Nephron (organoid): ENCODE data around the gene TJP1.
"Not testable (repeated sequence)": the region's sequence is repeated elsewhere in the genome, so short reads cannot be mapped to it uniquely, and the experiment has no call there.

Experiments
- H3K27ac Mint-ChIP-seq, 3 experiments: 2 replicates each; pipeline ENCODE4 v1.8.0; 2020; ENCODE audit warnings: mixed read lengths in 3 of 3, mild to moderate bottlenecking in 2 of 3, moderate library complexity in 1 of 3
- H3K27me3 Mint-ChIP-seq: 2 replicates; pipeline ENCODE4 v1.8.0; 2021; ENCODE audit warnings: low read depth, mild to moderate bottlenecking, moderate library complexity, mixed read lengths
- H3K36me3 Mint-ChIP-seq: 2 replicates; pipeline ENCODE4 v1.8.0; 2020; ENCODE audit warnings: low read depth, mixed read lengths
- H3K4me1 Mint-ChIP-seq: 2 replicates; pipeline ENCODE4 v1.8.0; 2020; ENCODE audit warnings: mixed read lengths
- H3K4me3 Mint-ChIP-seq, 3 experiments: 2 replicates each; pipeline ENCODE4 v1.8.0; 2020; ENCODE audit warnings: mild to moderate bottlenecking in 3 of 3, mixed read lengths in 3 of 3, moderate library complexity in 2 of 3
- H3K9me3 Mint-ChIP-seq: 2 replicates; pipeline ENCODE4 v1.8.0; 2020; ENCODE audit warnings: mixed read lengths
- TF ChIP-seq, protein P1 (sequence below), 3 experiments: fragments of 200-600 bp; sonication (generic); IDR thresholded peaks; one replicate each; pipeline ENCODE4 v1.5.0; 2021; ENCODE audit warnings: antibody characterized with exemption in 3 of 3; ENCODE audit not compliant: unreplicated experiment in 3 of 3

TJP1 gene

DNA sequence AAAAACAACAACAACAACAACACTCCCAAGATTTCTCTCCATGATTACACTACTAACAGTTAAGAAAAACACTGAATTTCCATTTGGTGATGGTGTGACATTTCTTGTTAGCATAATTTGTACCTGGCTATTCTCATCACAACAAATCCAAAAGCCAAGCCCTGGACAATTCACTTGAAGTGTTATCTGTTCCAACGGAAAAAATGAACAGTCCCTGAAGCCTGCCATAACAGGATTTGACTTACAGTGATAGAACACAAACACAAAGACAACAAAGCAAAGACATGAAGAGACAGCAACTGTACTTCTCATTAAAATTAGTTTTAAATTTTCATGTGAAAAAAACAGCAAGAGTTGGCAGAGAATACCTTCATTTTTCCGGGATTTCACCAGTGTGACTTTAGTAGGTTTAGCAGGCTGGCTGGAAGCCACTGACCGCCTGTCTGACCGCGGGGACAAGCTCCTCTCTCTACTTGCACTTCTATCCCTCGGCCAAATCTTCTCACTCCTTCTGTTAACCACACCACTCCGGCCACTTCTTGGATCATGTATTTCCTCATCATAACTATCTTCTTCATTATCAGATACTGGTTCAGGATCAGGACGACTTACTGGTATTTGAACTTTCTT, 56.3 kb downstream of the TJP1 start:
- H3K27ac Mint-ChIP-seq: peak overlapping the region; percentile 0 to 28 (median 18)
- peaks cover 26% of the 10 kb centered on the region for H3K4me1 Mint-ChIP-seq
- TF ChIP-seq, protein P1, sequence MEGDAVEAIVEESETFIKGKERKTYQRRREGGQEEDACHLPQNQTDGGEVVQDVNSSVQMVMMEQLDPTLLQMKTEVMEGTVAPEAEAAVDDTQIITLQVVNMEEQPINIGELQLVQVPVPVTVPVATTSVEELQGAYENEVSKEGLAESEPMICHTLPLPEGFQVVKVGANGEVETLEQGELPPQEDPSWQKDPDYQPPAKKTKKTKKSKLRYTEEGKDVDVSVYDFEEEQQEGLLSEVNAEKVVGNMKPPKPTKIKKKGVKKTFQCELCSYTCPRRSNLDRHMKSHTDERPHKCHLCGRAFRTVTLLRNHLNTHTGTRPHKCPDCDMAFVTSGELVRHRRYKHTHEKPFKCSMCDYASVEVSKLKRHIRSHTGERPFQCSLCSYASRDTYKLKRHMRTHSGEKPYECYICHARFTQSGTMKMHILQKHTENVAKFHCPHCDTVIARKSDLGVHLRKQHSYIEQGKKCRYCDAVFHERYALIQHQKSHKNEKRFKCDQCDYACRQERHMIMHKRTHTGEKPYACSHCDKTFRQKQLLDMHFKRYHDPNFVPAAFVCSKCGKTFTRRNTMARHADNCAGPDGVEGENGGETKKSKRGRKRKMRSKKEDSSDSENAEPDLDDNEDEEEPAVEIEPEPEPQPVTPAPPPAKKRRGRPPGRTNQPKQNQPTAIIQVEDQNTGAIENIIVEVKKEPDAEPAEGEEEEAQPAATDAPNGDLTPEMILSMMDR (IDR thresholded peaks at IDR 0.05; ENCODE audit: unreplicated experiment in 3 of 3): no peak
- H3K4me3 Mint-ChIP-seq: no peak overlapping the region
- no peaks in the 10 kb centered on the region for H3K9me3 Mint-ChIP-seq
- H3K36me3 Mint-ChIP-seq: peaks cover 80% of the 10 kb centered on the region
- no peaks in the 10 kb centered on the region for H3K27me3 Mint-ChIP-seq

DNA sequence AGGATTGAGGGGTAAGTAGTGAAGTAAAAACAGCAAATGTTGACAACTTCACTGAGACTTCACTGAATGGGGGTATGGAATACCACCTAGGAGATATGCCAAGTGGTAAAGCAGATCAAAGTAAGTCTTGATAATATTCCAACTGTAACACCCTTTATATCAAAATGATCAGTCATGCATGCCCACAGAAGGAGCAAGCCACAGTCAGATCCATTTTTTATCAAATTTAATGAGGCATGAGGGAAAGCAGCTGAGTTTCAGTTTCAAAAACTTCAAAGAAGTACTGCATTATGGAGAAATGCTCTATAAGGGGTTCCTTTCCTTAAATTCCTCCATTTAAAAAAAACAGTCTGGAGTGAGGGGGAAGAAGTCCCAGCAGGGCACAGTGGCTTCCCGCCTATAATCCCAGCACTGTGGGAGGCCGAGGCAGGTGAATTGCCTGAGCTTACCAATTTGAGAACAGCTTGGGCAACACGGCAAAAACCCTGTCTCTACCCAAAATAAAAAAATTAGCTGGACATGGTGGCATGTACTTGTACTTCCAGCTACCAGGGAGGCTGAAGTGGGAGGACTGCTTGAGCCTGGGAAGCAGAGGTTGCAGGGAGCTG, 56.9 kb downstream of the TJP1 start:
- Mint-ChIP-seq H3K27me3 (no peaks in the 10 kb centered on the region), H3K36me3 (peaks cover 83% of the 10 kb centered on the region), H3K4me3 (no peak overlapping the region), H3K27ac (peak overlapping the region; percentile 16 to 40 (median 28)), H3K9me3 (no peaks in the 10 kb centered on the region), H3K4me1 (peaks cover 26% of the 10 kb centered on the region)
- TF ChIP-seq, protein P1 (IDR thresholded peaks at IDR 0.05; ENCODE audit: unreplicated experiment in 3 of 3): no peak

DNA sequence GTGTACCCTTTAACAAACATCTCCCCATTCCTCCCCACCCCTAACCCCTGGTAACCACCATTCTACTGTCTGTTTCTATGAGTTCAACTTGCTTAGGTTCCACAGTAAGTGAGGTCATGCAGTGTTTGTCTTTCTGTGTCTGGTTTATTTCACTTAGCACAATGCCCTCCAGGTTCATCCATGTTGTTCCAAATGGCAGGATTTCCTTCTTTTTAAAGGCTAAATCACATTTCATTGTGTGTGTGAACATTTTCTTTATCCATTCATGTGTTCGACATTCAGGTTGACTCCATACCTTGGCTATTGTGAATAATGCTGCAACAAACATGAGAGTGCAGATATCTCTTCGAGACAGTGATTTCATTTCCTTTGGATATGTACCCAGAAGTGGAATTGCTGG, 62.7 kb downstream of the TJP1 start:
- H3K36me3 Mint-ChIP-seq: peaks cover 71% of the 10 kb centered on the region
- no peak overlapping the region for H3K4me3 Mint-ChIP-seq
- H3K27me3 Mint-ChIP-seq: no peaks in the 10 kb centered on the region
- peaks cover 10% of the 10 kb centered on the region for H3K4me1 Mint-ChIP-seq
- H3K9me3 Mint-ChIP-seq: no peaks in the 10 kb centered on the region
- H3K27ac Mint-ChIP-seq: no peak overlapping the region
- TF ChIP-seq, protein P1 (IDR thresholded peaks at IDR 0.05; ENCODE audit: unreplicated experiment in 3 of 3): no peak

- peaks cover 12% of the 10 kb centered on the region for H3K4me1 Mint-ChIP-seq
- TF ChIP-seq, protein P1 (IDR thresholded peaks at IDR 0.05; ENCODE audit: unreplicated experiment in 3 of 3): no peak
- H3K27ac Mint-ChIP-seq: peak overlapping the region; percentile 0 to 39 (median 26)
- no peaks in the 10 kb centered on the region for H3K9me3 Mint-ChIP-seq
- peaks cover 64% of the 10 kb centered on the region for H3K36me3 Mint-ChIP-seq
- H3K4me3 Mint-ChIP-seq: no peak overlapping the region
- H3K27me3 Mint-ChIP-seq: no peaks in the 10 kb centered on the region
Observed at GRCh38 chr15:29756358-29757267, 65.7 kb downstream of the TJP1 start.

DNA sequence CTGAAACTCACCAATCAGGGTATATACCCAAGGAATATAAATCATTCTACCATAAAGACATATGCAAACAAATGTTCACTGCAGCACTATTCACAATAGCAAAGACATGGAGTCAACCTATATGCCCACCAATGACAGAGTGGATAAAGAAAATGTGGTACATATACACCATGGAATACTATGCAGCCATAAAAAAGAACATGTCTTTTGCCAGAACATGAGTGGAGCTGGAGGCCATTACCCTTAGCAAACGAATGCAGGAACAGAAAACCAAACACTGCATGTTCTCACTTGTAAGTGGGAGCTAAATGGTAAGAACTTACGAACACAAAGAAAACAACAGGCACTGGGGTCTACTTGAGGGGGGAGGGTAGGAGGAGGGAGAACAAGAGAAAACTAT, 68.3 kb downstream of the TJP1 start:
- peaks cover 55% of the 10 kb centered on the region for H3K36me3 Mint-ChIP-seq
- peaks cover 12% of the 10 kb centered on the region for H3K4me1 Mint-ChIP-seq
- not testable (repeated sequence) for H3K4me3 Mint-ChIP-seq, H3K27ac Mint-ChIP-seq, H3K27me3 Mint-ChIP-seq, H3K9me3 Mint-ChIP-seq

DNA sequence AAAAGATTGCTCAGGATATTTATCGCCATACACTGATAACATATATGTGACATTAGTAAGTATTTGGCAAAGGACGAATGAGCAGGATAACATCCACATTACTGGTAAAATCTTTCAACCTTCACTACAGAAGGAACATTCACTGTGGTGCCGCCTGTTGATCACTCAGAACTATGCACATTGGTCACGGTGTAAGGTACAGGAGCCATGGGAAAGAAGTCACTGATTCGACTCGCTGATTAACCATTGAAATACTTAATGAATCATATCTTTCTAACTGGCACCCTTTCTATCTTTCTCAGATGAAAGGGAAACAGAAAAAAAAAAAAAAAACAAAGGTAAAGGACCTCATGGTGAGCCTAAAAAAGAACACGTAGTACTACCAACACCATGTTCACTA, 68.8 kb downstream of the TJP1 start:
- Mint-ChIP-seq H3K27me3 (no peaks in the 10 kb centered on the region), H3K4me1 (peaks cover 12% of the 10 kb centered on the region), H3K9me3 (no peaks in the 10 kb centered on the region), H3K4me3 (no peak overlapping the region), H3K27ac (no peak overlapping the region), H3K36me3 (peaks cover 56% of the 10 kb centered on the region)
- TF ChIP-seq, protein P1 (IDR thresholded peaks at IDR 0.05; ENCODE audit: unreplicated experiment in 3 of 3): no peak
